ENCODE measurements around the gene SMOC1. TPM values are rescaled to one million over a fixed set of nuclear protein-coding genes. Genes with fewer than 3 reads are reported as not detected.

SMOC1 gene
- total and polyA plus RNA-seq, 9 of the 15 experiments (the other 6 are each of a cell fraction or from before 2014, with no cell fraction given) = 0.04 TPM; not detected in 8

DNA sequence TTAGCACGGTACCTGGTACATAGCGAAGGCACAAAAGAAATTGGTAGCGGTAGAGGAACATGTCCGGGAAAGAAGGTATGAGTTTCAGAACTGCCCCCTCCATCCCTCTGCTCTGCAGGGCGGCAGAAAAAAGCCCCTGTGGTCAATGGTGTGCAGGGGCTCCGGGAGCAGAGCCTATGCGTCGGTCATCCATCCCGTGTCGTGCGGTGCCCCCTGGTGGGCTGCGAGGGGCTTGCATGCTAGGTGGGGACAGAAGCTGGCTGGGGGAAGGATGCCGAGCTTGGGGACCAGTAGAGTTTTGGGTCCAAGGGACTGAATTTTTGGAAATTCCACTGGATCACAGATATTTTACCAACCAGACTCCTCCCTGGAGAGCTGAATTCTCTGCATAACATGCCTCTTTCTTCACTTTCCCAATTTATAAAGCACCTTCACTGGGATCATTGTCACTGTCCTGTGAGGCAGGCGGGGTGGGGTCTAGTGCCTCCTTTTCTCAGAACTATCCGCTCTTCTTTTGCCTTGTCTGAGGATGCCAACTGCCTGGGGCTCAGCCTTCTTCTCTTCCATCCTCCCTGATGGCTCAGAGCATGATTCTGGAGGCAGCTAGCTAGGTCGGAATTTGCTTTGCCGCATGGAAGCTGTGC, 148.7 kb downstream of the SMOC1 start (continued):
- TF ChIP-seq, protein P1, sequence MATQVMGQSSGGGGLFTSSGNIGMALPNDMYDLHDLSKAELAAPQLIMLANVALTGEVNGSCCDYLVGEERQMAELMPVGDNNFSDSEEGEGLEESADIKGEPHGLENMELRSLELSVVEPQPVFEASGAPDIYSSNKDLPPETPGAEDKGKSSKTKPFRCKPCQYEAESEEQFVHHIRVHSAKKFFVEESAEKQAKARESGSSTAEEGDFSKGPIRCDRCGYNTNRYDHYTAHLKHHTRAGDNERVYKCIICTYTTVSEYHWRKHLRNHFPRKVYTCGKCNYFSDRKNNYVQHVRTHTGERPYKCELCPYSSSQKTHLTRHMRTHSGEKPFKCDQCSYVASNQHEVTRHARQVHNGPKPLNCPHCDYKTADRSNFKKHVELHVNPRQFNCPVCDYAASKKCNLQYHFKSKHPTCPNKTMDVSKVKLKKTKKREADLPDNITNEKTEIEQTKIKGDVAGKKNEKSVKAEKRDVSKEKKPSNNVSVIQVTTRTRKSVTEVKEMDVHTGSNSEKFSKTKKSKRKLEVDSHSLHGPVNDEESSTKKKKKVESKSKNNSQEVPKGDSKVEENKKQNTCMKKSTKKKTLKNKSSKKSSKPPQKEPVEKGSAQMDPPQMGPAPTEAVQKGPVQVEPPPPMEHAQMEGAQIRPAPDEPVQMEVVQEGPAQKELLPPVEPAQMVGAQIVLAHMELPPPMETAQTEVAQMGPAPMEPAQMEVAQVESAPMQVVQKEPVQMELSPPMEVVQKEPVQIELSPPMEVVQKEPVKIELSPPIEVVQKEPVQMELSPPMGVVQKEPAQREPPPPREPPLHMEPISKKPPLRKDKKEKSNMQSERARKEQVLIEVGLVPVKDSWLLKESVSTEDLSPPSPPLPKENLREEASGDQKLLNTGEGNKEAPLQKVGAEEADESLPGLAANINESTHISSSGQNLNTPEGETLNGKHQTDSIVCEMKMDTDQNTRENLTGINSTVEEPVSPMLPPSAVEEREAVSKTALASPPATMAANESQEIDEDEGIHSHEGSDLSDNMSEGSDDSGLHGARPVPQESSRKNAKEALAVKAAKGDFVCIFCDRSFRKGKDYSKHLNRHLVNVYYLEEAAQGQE (IDR thresholded peaks at IDR 0.05; ENCODE audit: borderline replicate concordance) = peak; percentile 72; the same call in 1 of the 2 replicates
- TF ChIP-seq, protein P1 (CRISPR knock-in tag; IDR thresholded peaks at IDR 0.05; ENCODE audit: low read depth) = no peak
- TF ChIP-seq RAD21 (CRISPR knock-in tag; conservative IDR thresholded peaks at IDR 0.05 in 1 of 2, IDR thresholded peaks at IDR 0.05 in 1 of 2) = peak; percentile 68 to 82
- TF ChIP-seq, protein P2, sequence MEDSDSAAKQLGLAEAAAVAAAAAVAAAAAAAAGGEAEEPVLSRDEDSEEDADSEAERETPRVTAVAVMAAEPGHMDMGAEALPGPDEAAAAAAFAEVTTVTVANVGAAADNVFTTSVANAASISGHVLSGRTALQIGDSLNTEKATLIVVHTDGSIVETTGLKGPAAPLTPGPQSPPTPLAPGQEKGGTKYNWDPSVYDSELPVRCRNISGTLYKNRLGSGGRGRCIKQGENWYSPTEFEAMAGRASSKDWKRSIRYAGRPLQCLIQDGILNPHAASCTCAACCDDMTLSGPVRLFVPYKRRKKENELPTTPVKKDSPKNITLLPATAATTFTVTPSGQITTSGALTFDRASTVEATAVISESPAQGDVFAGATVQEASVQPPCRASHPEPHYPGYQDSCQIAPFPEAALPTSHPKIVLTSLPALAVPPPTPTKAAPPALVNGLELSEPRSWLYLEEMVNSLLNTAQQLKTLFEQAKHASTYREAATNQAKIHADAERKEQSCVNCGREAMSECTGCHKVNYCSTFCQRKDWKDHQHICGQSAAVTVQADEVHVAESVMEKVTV (CRISPR knock-in tag; IDR thresholded peaks at IDR 0.05) = peak; percentile 63
- no peak for TF ChIP-seq NR1H2 (CRISPR knock-in tag; IDR thresholded peaks at IDR 0.05)
